22Rv1 (cell line): ENCODE results near the gene TTC12.

ENCODE experiments used
- H3K27ac ChIP-seq: fragments of 450-650 bp; 2 replicates; pipeline ENCODE4 v1.5.1; 2017
- ZFX ChIP-seq: fragments of 450-650 bp; IDR thresholded peaks from 2 replicates; pipeline ENCODE4 v1.6.1; 2017; ENCODE audit warnings: antibody characterized with exemption, borderline replicate concordance
- TF ChIP-seq, protein P1 (sequence below): fragments of 450-650 bp; IDR thresholded peaks from 2 replicates; pipeline ENCODE4 v1.5.1; 2017; ENCODE audit warnings: mild to moderate bottlenecking

The TTC12 gene

DNA sequence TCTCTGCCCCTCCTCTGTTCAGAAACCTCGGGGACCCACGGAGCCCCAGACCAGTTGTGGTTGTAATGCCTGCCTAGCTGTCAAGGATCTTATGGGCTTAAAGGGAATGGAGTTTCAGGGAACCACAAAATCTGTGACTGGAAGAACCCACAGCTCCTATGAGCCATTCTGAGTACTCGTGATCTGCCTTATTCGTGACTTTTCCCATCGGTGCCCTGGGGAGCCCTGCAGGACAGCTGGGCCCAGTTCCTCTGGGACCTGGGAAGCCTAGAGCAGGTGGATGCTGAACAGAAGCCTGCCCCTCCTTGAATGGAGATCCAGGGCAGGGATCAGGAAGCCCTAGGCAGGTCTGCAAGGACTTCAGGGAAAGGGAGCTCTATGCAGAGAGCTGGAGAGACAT is 42.1 kb upstream of the TTC12 start:
- TF ChIP-seq, protein P1, sequence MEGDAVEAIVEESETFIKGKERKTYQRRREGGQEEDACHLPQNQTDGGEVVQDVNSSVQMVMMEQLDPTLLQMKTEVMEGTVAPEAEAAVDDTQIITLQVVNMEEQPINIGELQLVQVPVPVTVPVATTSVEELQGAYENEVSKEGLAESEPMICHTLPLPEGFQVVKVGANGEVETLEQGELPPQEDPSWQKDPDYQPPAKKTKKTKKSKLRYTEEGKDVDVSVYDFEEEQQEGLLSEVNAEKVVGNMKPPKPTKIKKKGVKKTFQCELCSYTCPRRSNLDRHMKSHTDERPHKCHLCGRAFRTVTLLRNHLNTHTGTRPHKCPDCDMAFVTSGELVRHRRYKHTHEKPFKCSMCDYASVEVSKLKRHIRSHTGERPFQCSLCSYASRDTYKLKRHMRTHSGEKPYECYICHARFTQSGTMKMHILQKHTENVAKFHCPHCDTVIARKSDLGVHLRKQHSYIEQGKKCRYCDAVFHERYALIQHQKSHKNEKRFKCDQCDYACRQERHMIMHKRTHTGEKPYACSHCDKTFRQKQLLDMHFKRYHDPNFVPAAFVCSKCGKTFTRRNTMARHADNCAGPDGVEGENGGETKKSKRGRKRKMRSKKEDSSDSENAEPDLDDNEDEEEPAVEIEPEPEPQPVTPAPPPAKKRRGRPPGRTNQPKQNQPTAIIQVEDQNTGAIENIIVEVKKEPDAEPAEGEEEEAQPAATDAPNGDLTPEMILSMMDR = no peak
- no peak for TF ChIP-seq ZFX
- H3K27ac ChIP-seq = no peak overlapping the region

DNA sequence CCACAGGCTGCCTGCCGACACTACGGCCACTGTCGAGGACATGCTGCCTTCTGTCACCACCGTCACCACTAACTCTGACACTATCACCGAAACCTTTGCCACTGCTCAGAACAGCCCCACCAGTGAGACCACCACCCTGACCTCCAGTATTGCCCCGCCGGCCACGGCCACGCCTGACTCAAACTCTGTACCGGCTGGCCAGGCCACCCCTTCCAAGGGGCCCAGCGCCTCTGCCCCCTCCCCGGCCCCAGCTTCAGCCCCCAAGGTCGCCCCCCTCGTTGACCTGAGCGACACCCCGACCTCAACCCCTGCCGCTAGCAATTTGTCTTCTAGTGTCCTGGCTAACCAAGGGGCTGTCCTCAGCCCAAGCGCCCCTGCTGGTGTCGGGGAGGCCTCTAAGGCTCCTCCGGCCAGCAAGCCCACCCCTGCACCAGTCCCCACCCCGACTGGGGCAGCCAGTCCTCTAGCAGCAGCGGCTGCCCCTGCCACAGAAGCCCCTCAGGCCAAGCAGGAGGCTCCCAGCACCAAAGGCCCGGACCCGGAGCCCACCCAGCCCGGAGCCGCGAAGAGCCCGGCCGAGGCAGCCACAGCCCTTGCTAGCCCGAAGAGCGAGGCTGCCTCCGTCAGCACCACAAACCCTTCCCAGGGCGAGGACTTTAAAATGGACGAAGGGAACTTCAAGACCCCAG is 41.3 kb upstream of the TTC12 start:
- TF ChIP-seq ZFX = no peak
- TF ChIP-seq, protein P1 = no peak
- no peak overlapping the region for H3K27ac ChIP-seq

DNA sequence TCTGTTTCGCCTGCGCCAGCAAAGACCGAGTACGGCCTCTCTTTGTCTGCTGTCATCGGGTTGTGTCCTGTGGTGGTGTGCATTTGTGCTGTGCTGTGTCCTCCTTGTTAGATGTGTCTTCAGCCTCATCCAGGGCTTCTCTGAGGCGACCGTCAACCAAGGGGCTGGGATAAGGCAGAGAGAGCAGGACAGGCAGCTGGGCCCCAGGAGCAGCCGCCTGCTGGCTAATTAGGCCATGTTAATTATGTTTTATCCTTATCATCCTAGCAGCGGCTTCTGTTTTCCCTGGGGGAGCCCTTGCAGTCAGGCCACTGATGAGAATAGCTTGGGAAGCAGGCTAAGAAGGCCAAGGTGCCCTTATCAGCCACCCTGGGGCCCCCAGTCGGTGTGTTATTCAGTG is 40.7 kb upstream of the TTC12 start:
- no peak overlapping the region for H3K27ac ChIP-seq
- TF ChIP-seq, protein P1 = no peak

DNA sequence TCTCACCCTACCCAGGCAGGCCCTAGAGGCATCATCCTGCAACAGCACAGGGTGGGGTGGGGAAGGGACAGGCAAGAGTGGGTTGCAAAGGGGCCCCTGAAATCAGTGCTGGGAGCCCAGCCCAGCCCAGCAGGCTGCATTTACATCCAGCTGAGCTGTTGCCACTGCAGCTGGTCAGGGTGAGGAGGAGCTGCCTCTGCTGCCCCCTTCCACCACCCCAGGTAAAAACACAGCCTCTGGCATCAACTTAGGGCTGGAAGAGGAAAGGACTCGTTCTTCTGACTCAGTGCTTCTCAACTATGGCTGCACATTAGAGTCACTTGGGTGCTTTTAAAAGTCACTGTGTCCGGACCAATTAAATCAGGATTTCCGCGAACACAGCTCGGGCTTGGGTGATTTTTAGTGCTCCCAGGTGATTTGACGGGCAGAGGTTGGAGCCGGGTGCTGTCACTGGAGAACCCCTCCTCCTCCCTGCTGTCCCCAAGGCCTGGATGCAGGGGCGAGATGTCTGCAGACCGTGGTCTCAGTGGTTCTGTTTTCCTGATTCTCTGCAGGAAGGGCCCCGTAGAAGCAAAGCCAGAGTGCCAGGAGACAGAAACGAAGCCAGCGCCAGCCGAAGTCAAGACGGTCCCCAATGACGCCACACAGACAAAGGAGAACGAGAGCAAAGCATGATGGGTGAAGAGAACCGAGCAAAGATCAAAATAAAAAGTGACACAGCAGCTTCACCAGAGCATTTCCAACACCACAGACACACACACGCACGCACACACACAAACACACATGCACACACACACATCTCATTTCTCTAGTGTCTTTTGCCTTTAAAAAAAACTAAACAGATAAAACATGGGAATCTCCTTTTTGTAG is 39.4 kb upstream of the TTC12 start:
- no peak overlapping the region for H3K27ac ChIP-seq
- no peak for TF ChIP-seq ZFX
- TF ChIP-seq, protein P1 = peak; percentile 66

- H3K27ac ChIP-seq = no peak overlapping the region
- TF ChIP-seq, protein P1 = no peak
- no peak for TF ChIP-seq ZFX
These were observed 38.8 kb upstream of the TTC12 start for GRCh38 chr11:113275602-113276001.

- no peak overlapping the region for H3K27ac ChIP-seq
- TF ChIP-seq, protein P1 = no peak
- no peak for TF ChIP-seq ZFX
These were observed 37.9 kb upstream of the TTC12 start for GRCh38 chr11:113276466-113276865.

GRCh38 chr11:113277907-113278306 is 36.5 kb upstream of the TTC12 start:
- TF ChIP-seq, protein P1 = no peak
- no peak for TF ChIP-seq ZFX
- H3K27ac ChIP-seq = no peak overlapping the region
